Mesenchymal stem cell (in vitro differentiated cells and primary cell): Measurements from ENCODE around the gene RAD1.

Source experiments
- DNase-seq: peaks from one replicate; pipeline ENCODE4 v3.0.0-alpha.2; 2013
- H2AFZ ChIP-seq: one replicate; pipeline ENCODE4 v1.6.1; 2013; ENCODE audit warnings: low read depth, mild to moderate bottlenecking, control low read depth, inconsistent platforms, low read length, moderate library complexity
- H2AK5ac ChIP-seq: 2 replicates; pipeline ENCODE4 v1.6.1; 2013; ENCODE audit warnings: low read length, moderate library complexity, mild to moderate bottlenecking, inconsistent platforms; ENCODE audit not compliant: severe bottlenecking
- H2BK120ac ChIP-seq: one replicate; pipeline ENCODE4 v1.6.1; 2013; ENCODE audit warnings: low read depth, mild to moderate bottlenecking, inconsistent platforms, low read length, moderate library complexity
- H2BK12ac ChIP-seq, 2 experiments: one replicate each; pipeline ENCODE4 v1.6.1; 2013; ENCODE audit warnings: inconsistent platforms in 2 of 2, low read length in 2 of 2, mild to moderate bottlenecking in 2 of 2, moderate library complexity in 2 of 2, control low read depth in 1 of 2
- H2BK15ac ChIP-seq: one replicate; pipeline ENCODE4 v1.6.1; 2013; ENCODE audit warnings: mild to moderate bottlenecking, low read depth, inconsistent platforms; ENCODE audit not compliant: poor library complexity, severe bottlenecking
- H2BK5ac ChIP-seq: 2 replicates; pipeline ENCODE4 v1.6.1; 2013; ENCODE audit warnings: low read depth, mild to moderate bottlenecking, low read length, control low read depth, inconsistent platforms; ENCODE audit not compliant: poor library complexity, severe bottlenecking
- H3K14ac ChIP-seq, 2 experiments: one replicate each; pipeline ENCODE4 v1.6.1; 2013; ENCODE audit warnings: inconsistent platforms in 2 of 2, low read length in 2 of 2, control low read depth in 1 of 2, mild to moderate bottlenecking in 1 of 2, moderate library complexity in 1 of 2
- H3K18ac ChIP-seq, 2 experiments: one replicate each; pipeline ENCODE4 v1.6.1; 2013; ENCODE audit warnings: inconsistent platforms in 2 of 2, low read length in 2 of 2, control low read depth in 1 of 2, low read depth in 1 of 2, mild to moderate bottlenecking in 1 of 2
- H3K23ac ChIP-seq, 2 experiments: one replicate each; pipeline ENCODE4 v1.6.1; 2013; ENCODE audit warnings: inconsistent platforms in 2 of 2, low read length in 2 of 2, mild to moderate bottlenecking in 2 of 2, moderate library complexity in 2 of 2, control low read depth in 1 of 2
- H3K27ac ChIP-seq: 2 replicates; pipeline ENCODE4 v1.5.1; 2013; ENCODE audit warnings: mild to moderate bottlenecking, moderate library complexity, low read length, control low read depth, inconsistent platforms; ENCODE audit not compliant: poor library complexity, severe bottlenecking
- H3K27me3 ChIP-seq, 2 experiments: 2 replicates each; pipeline versions ENCODE4 v1.6.1 to v1.7.0; 2013; ENCODE audit warnings: low read length in 2 of 2, mild to moderate bottlenecking in 2 of 2, moderate library complexity in 2 of 2, control low read depth in 1 of 2, inconsistent platforms in 1 of 2; ENCODE audit not compliant: control insufficient read depth in 1 of 2, insufficient read depth in 1 of 2
- H3K36me3 ChIP-seq, 2 experiments: 2 replicates each; pipeline versions ENCODE4 v1.6.1 to v1.7.0; 2013; ENCODE audit warnings: low read length in 2 of 2, control low read depth in 1 of 2, inconsistent platforms in 1 of 2, low read depth in 1 of 2, mild to moderate bottlenecking in 1 of 2; ENCODE audit not compliant: insufficient read depth in 2 of 2, control insufficient read depth in 1 of 2
- H3K4ac ChIP-seq, 2 experiments: one replicate each; pipeline ENCODE4 v1.6.1; 2013; ENCODE audit warnings: inconsistent platforms in 2 of 2, low read length in 2 of 2, mild to moderate bottlenecking in 2 of 2, moderate library complexity in 2 of 2, control low read depth in 1 of 2, low read depth in 1 of 2
- H3K4me1 ChIP-seq: 2 replicates; pipeline ENCODE4 v1.6.1; 2013; ENCODE audit warnings: low read depth, low read length, control low read depth; ENCODE audit not compliant: control insufficient read depth, insufficient read depth
- H3K4me2 ChIP-seq: 2 replicates; pipeline ENCODE4 v1.6.1; 2013; ENCODE audit warnings: low read length, mild to moderate bottlenecking, inconsistent platforms; ENCODE audit not compliant: poor library complexity, severe bottlenecking
- H3K4me3 ChIP-seq, 2 experiments: 2 replicates each; pipeline versions ENCODE4 v1.5.1 to v1.7.0; 2013; ENCODE audit warnings: low read length in 2 of 2, mild to moderate bottlenecking in 2 of 2, control low read depth in 1 of 2, low read depth in 1 of 2; ENCODE audit not compliant: insufficient read depth in 1 of 2
- H3K79me1 ChIP-seq: replicated peaks from 2 replicates; pipeline ENCODE4 v1.6.1; 2013; ENCODE audit warnings: mild to moderate bottlenecking, control low read depth, low read length, inconsistent platforms; ENCODE audit not compliant: poor library complexity, severe bottlenecking
- H3K9ac ChIP-seq: 2 replicates; pipeline ENCODE4 v1.7.0; 2013; ENCODE audit warnings: mild to moderate bottlenecking, low read length, moderate library complexity
- H3K9me3 ChIP-seq: 2 replicates; pipeline ENCODE4 v1.7.0; 2013; ENCODE audit warnings: mild to moderate bottlenecking, low read length; ENCODE audit not compliant: control insufficient read depth
- H4K8ac ChIP-seq: one replicate; pipeline ENCODE4 v1.6.1; 2013; ENCODE audit warnings: inconsistent platforms, mild to moderate bottlenecking, low read length, moderate library complexity
- H4K91ac ChIP-seq: one replicate; pipeline ENCODE4 v1.6.1; 2013; ENCODE audit warnings: mild to moderate bottlenecking, low read length, inconsistent platforms
- WGBS: methylation state at CpG from one replicate; pipeline ENCODE4 v1.1.7; 2013; ENCODE audit warnings: mixed read lengths; 5-methylcytosine and 5-hydroxymethylcytosine counted together

RAD1 gene

GRCh38 chr5:34944460-34945047 is 29.2 kb upstream of the RAD1 start:
- no peak overlapping the region for H2AFZ ChIP-seq
- no peak overlapping the region for H3K9ac ChIP-seq
- WGBS: 96% methylated on average over 6 of the region's 11 CpGs
- no peak overlapping the region for H2BK120ac ChIP-seq
- DNase-seq: no peak
- H3K14ac ChIP-seq: no peak overlapping the region
- H4K8ac ChIP-seq: no peak overlapping the region
- no peaks in the 10 kb centered on the region for H3K9me3 ChIP-seq
- no peak overlapping the region for H3K27ac ChIP-seq
- H3K23ac ChIP-seq: no peak overlapping the region
- no peak overlapping the region for H4K91ac ChIP-seq
- no peaks in the 10 kb centered on the region for H3K4me1 ChIP-seq
- H3K4me3 ChIP-seq: no peak overlapping the region
- no peak overlapping the region for H3K4ac ChIP-seq
- H2AK5ac ChIP-seq: no peak overlapping the region
- no peak overlapping the region for H3K4me2 ChIP-seq
- no peak overlapping the region for H2BK15ac ChIP-seq
- H2BK5ac ChIP-seq: no peak overlapping the region
- H3K18ac ChIP-seq: no peak overlapping the region
- H2BK12ac ChIP-seq: no peak overlapping the region
- no peaks in the 10 kb centered on the region for H3K27me3 ChIP-seq
- peaks cover 8% of the 10 kb centered on the region for H3K79me1 ChIP-seq
- peaks cover 17 to 91% of the 10 kb centered on the region in 2 experiments for H3K36me3 ChIP-seq

DNA sequence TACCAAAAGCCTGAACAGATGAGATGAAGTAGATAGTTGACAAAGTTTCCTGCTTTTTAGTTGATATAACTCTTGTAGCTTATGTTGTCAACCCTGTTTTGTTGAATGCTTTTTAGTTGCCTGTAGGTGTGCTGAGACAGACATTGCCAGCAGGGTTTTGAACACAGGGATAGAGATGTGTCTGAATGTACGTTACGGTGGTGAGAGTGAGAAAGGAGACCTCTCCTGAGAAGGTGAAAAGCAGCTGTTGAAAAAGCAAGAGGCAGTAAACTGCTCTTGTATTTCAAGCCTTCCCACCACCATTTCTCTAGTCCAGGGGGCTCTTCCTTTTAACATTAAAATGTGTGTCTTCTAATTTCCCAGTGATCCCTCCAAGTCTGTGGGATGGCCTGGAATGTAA is 28.7 kb upstream of the RAD1 start:
- no peak overlapping the region for H3K23ac ChIP-seq
- no peak overlapping the region for H3K4ac ChIP-seq
- 100% methylated on average over 2 of the region's 2 CpGs for WGBS
- no peaks in the 10 kb centered on the region for H3K9me3 ChIP-seq
- peaks cover 17 to 88% of the 10 kb centered on the region in 2 experiments for H3K36me3 ChIP-seq
- no peak overlapping the region for H2BK12ac ChIP-seq
- H3K79me1 ChIP-seq: peaks cover 8% of the 10 kb centered on the region
- no peak overlapping the region for H2BK15ac ChIP-seq
- no peak overlapping the region for H3K9ac ChIP-seq
- H3K4me2 ChIP-seq: no peak overlapping the region
- no peak overlapping the region for H2AK5ac ChIP-seq
- no peak overlapping the region for H4K8ac ChIP-seq
- no peak overlapping the region for H2AFZ ChIP-seq
- H3K27ac ChIP-seq: no peak overlapping the region
- no peaks in the 10 kb centered on the region for H3K27me3 ChIP-seq
- H3K4me3 ChIP-seq: no peak overlapping the region
- H2BK5ac ChIP-seq: no peak overlapping the region
- H3K18ac ChIP-seq: no peak overlapping the region
- no peak for DNase-seq
- no peaks in the 10 kb centered on the region for H3K4me1 ChIP-seq
- no peak overlapping the region for H4K91ac ChIP-seq
- no peak overlapping the region for H3K14ac ChIP-seq
- no peak overlapping the region for H2BK120ac ChIP-seq

- Histone ChIP-seq H3K36me3 (peaks cover 25 to 93% of the 10 kb centered on the region in 2 experiments), H4K8ac (no peak overlapping the region), H3K18ac (no peak overlapping the region), H3K4me3 (no peak overlapping the region), H3K79me1 (peaks cover 17% of the 10 kb centered on the region), H3K4ac (no peak overlapping the region), H2AFZ (no peak overlapping the region), H3K9ac (no peak overlapping the region), H2BK120ac (no peak overlapping the region), H2AK5ac (no peak overlapping the region), H4K91ac (no peak overlapping the region), H3K27ac (no peak overlapping the region), H2BK12ac (no peak overlapping the region), H3K9me3 (no peaks in the 10 kb centered on the region), H2BK15ac (no peak overlapping the region), H3K14ac (no peak overlapping the region), H3K4me2 (no peak overlapping the region), H3K23ac (no peak overlapping the region), H3K27me3 (no peaks in the 10 kb centered on the region), H3K4me1 (no peaks in the 10 kb centered on the region), H2BK5ac (no peak overlapping the region)
- no peak for DNase-seq
- 98% methylated on average over 3 of the region's 3 CpGs for WGBS
These were observed 26.6 kb upstream of the RAD1 start for GRCh38 chr5:34941936-34942335.

DNA sequence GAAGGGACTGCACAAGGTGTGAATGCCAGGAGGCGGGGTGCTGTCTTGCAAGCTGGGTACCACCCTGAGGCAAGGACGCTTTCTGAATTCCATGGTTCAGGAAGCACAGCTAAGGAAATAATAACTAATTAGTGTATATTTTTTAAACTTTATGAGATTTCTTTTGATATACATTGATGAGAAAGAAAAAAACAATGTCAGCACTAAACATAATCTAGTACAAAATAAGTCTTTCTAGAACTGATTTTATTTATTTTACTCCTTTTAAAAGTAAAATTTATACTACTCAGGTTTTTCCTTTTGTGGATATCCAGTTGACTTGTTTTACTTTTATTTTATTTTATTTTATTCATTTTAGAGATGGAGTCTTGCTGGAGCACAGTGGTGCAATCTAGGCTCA is 17.6 kb upstream of the RAD1 start:
- Histone ChIP-seq H3K4me2 (no peak overlapping the region), H2BK15ac (no peak overlapping the region), H2BK5ac (no peak overlapping the region), H3K4ac (no peak overlapping the region), H3K23ac (no peak overlapping the region), H3K9ac (no peak overlapping the region), H3K4me1 (peaks cover 5% of the 10 kb centered on the region), H3K9me3 (no peaks in the 10 kb centered on the region), H2AK5ac (no peak overlapping the region), H3K4me3 (no peak overlapping the region), H4K8ac (no peak overlapping the region), H3K18ac (no peak overlapping the region), H3K36me3 (peaks cover 19 to 38% of the 10 kb centered on the region in 2 experiments), H3K27ac (no peak overlapping the region), H3K79me1 (peaks cover 23% of the 10 kb centered on the region), H2BK12ac (no peak overlapping the region), H2BK120ac (no peak overlapping the region), H3K14ac (no peak overlapping the region), H4K91ac (no peak overlapping the region), H2AFZ (no peak overlapping the region), H3K27me3 (no peaks in the 10 kb centered on the region)
- DNase-seq: no peak
- no CpG with 5 or more reads among the region's 2 CpGs for WGBS
